Panc1 (cell line): ENCODE results near the gene WRAP73.

ENCODE experiments used
- POLR2AphosphoS5 ChIP-seq: IDR thresholded peaks from 2 replicates; pipeline ENCODE4 v1.6.1; 2012; ENCODE audit warnings: mild to moderate bottlenecking, low read depth, low read length, moderate library complexity
- REST ChIP-seq, 2 experiments: IDR thresholded peaks; 2 replicates each; pipeline ENCODE4 v1.6.1; 2011 to 2012; ENCODE audit warnings: low read depth in 2 of 2, control low read depth in 1 of 2, low read length in 1 of 2, mild to moderate bottlenecking in 1 of 2, moderate library complexity in 1 of 2; ENCODE audit not compliant: insufficient read depth in 1 of 2
- SIN3A ChIP-seq: IDR thresholded peaks from 2 replicates; pipeline ENCODE4 v1.6.1; 2012; ENCODE audit warnings: low read depth, mild to moderate bottlenecking, low read length, moderate library complexity, borderline replicate concordance; ENCODE audit not compliant: insufficient read depth
- TCF7L2 ChIP-seq: IDR thresholded peaks from 2 replicates; pipeline ENCODE4 v1.6.1; 2011; ENCODE audit warnings: mild to moderate bottlenecking, low read depth, low read length, inconsistent platforms
- TF ChIP-seq, protein P1 (sequence below): fragments of 450-650 bp; IDR thresholded peaks from 2 replicates; pipeline ENCODE4 v1.5.1; 2017; ENCODE audit warnings: mild to moderate bottlenecking

- no peak for TF ChIP-seq SIN3A
- TF ChIP-seq, protein P1, sequence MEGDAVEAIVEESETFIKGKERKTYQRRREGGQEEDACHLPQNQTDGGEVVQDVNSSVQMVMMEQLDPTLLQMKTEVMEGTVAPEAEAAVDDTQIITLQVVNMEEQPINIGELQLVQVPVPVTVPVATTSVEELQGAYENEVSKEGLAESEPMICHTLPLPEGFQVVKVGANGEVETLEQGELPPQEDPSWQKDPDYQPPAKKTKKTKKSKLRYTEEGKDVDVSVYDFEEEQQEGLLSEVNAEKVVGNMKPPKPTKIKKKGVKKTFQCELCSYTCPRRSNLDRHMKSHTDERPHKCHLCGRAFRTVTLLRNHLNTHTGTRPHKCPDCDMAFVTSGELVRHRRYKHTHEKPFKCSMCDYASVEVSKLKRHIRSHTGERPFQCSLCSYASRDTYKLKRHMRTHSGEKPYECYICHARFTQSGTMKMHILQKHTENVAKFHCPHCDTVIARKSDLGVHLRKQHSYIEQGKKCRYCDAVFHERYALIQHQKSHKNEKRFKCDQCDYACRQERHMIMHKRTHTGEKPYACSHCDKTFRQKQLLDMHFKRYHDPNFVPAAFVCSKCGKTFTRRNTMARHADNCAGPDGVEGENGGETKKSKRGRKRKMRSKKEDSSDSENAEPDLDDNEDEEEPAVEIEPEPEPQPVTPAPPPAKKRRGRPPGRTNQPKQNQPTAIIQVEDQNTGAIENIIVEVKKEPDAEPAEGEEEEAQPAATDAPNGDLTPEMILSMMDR, result no peak
- no peak for TF ChIP-seq REST (IDR thresholded peaks at IDR 0.05; ENCODE audit: insufficient read depth in 1 of 2, low read depth in 2 of 2, low read length in 1 of 2)
- no peak for TF ChIP-seq POLR2AphosphoS5
- TF ChIP-seq TCF7L2, result no peak
Observed at GRCh38 chr1:3645247-3645646, 4.7 kb downstream of the WRAP73 start.
